PC-3 (cell line): Measurements from ENCODE around the gene PLPPR1.

Source experiments
- CTCF ChIP-seq: fragments of 300-600 bp; sonication (generic); conservative IDR thresholded peaks from 2 replicates; pipeline ENCODE4 v1.5.1; 2017; ENCODE audit warnings: antibody characterized with exemption, low read depth, mild to moderate bottlenecking, low read length
- EZH2phosphoT487 ChIP-seq: fragments of 300-600 bp; sonication (generic); IDR thresholded peaks from 2 replicates; pipeline ENCODE4 v1.6.1; 2018; ENCODE audit warnings: mild to moderate bottlenecking, antibody characterized with exemption, low read length, borderline replicate concordance

GRCh38 chr9:101200852-101201251 is 172.3 kb downstream of the PLPPR1 start:
- TF ChIP-seq CTCF (no peak), EZH2phosphoT487 (no peak)
